Measurements from ENCODE around the gene USP48.

DNA sequence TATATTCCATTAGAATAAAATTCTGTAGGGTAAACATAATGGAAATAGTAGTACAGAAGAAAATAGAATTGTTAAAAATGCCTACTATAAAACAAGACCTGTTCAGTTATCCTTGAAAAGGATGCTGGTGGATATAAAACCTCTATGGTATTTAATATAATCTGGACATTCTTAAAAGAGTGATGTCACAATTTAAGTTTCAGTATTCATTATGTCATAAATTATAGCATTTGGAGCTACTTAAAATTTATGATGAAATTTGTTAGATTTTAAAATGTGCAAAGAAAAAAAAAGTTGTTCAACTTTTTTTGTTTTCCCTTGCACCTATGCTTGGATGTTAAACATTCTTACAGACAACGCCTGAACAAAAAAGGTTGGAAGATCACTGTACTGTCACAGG, 50.3 kb downstream of the USP48 start:
- TF ChIP-seq SUZ12 (IDR thresholded peaks at IDR 0.05) = no peak
- TF ChIP-seq BHLHE40 (IDR thresholded peaks at IDR 0.05; ENCODE audit: borderline replicate concordance) = no peak
- TF ChIP-seq NFRKB (IDR thresholded peaks at IDR 0.05) = no peak
- TF ChIP-seq ELF4 (IDR thresholded peaks at IDR 0.05) = no peak
- no peak for TF ChIP-seq TARDBP (IDR thresholded peaks at IDR 0.05)
- TF ChIP-seq FOXK2 (IDR thresholded peaks at IDR 0.05) = no peak
- no peak for TF ChIP-seq FOXA1 (IDR thresholded peaks at IDR 0.05)
